Subcutaneous abdominal adipose tissue (tissue), 5 donors: ENCODE measurements around the gene EFCAB13.

Experiments used
- H3K27ac ChIP-seq: one replicate; pipeline ENCODE4 v1.7.0; 2013; ENCODE audit warnings: low read depth, mild to moderate bottlenecking, inconsistent platforms, low read length, moderate library complexity
- H3K27me3 ChIP-seq, 5 donors: one replicate each; pipeline ENCODE4 v1.7.0; 2013; ENCODE audit warnings: low read length in 5 of 5, inconsistent platforms in 1 of 5; ENCODE audit not compliant: control insufficient read depth in 5 of 5, insufficient read depth in 4 of 5
- H3K36me3 ChIP-seq, 5 donors: one replicate each; pipeline ENCODE4 v1.7.0; 2013; ENCODE audit warnings: low read length in 5 of 5; ENCODE audit not compliant: control insufficient read depth in 5 of 5, insufficient read depth in 5 of 5
- H3K4me1 ChIP-seq, 5 donors: one replicate each; pipeline ENCODE4 v1.7.0; 2013; ENCODE audit warnings: low read length in 5 of 5, mild to moderate bottlenecking in 3 of 5, moderate library complexity in 1 of 5; ENCODE audit not compliant: control insufficient read depth in 5 of 5, insufficient read depth in 5 of 5
- H3K4me3 ChIP-seq, 5 donors: one replicate each; pipeline ENCODE4 v1.7.0; 2013; ENCODE audit warnings: low read length in 5 of 5, low read depth in 1 of 5
- H3K9ac ChIP-seq, 5 donors: one replicate each; pipeline ENCODE4 v1.7.0; 2013; ENCODE audit warnings: low read length in 5 of 5, mild to moderate bottlenecking in 4 of 5, moderate library complexity in 3 of 5
- H3K9me3 ChIP-seq, 5 donors: one replicate each; pipeline ENCODE4 v1.7.0; 2013; ENCODE audit warnings: low read length in 5 of 5; ENCODE audit not compliant: control insufficient read depth in 5 of 5
- donor health status: healthy.
- donor health status: healthy.
- donor health status: healthy.
- donor health status: healthy.
- donor health status: healthy.

Gene EFCAB13

DNA sequence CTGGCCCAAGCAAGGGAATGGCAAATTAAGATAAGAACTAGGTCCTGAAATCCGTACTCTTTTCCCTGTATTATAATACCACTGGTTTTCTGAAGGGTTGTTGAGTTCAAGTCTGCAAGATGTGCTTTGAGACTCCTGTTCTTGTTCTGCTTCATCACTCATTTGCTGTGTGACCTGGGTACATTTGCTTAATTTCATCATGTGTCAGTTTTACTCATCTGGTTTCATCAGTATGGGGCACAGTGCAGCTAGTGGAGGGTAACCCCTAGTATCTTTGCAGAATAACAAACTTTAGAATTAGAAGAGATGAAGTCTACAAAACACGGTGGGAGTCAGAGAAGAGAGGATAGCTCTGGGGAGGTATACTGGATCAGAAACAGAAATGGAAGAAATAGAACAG lies 21.9 kb upstream of the EFCAB13 start:
- Histone ChIP-seq H3K4me3 (no peak overlapping the region), H3K9ac (no peak overlapping the region), H3K9me3 (peaks cover 0 to 8% (median 5%) of the 10 kb centered on the region in 5 donors), H3K4me1 (peaks cover 0 to 21% (median 15%) of the 10 kb centered on the region in 5 donors), H3K36me3 (peaks cover 4 to 37% (median 17%) of the 10 kb centered on the region in 5 donors), H3K27ac (no peak overlapping the region), H3K27me3 (no peaks in the 10 kb centered on the region)

DNA sequence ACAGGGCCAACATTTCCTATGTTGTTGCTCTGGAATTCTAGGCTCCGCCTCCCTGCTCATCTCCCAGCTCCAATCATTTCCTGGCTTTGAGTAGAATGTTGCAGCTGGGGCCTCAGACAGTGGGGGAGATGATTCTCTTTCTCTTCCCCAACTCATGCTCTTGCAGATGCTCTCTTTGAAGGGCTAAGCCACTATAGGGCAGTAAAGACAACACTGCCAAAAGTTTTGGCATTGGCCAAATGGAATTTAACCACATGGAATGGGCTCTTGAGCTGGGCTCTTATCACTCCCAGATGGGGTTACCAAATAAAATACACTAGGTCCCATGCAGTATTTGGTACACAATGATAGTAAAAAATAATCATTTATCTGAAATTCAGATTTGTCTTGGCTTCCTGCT lies 19.6 kb upstream of the EFCAB13 start:
- no peak overlapping the region for H3K4me3 ChIP-seq
- no peak overlapping the region for H3K27ac ChIP-seq
- H3K27me3 ChIP-seq = no peaks in the 10 kb centered on the region
- H3K4me1 ChIP-seq = peaks cover 0 to 19% (median 11%) of the 10 kb centered on the region in 5 donors
- H3K36me3 ChIP-seq = peaks cover 4 to 43% (median 17%) of the 10 kb centered on the region in 5 donors
- no peak overlapping the region for H3K9ac ChIP-seq
- H3K9me3 ChIP-seq = peaks cover 0 to 8% (median 5%) of the 10 kb centered on the region in 5 donors

DNA sequence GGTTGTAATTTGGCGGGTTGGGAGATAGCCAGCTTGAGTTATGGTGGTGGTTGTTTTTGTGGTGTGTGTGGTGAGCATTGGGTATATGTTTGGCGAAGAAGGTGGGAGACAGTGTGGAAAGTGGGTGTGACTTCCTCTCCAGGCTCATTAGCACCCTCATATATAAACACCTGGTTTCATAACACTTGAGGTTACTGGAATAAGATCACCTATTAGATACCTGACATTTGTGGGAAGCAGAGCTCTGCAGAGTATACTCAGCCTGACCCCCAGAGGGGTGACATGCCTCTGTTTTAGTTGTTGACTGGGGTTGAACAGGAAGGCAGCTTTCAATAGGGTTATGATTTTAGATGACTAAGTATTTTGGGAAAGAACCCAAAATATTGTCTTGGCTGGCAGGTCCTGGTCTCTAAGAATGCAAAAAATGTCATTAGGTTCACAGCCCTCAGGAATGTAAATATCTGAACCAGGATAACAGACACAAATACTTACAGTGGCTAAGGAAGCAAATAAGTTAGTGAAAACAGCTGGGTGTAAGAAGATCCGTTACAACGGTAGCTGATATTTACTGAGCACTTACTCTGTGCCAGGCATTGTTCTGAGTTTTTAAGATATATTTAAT lies 18.3 kb upstream of the EFCAB13 start:
- peaks cover 4 to 36% (median 17%) of the 10 kb centered on the region in 5 donors for H3K36me3 ChIP-seq
- no peak overlapping the region for H3K4me3 ChIP-seq
- H3K27ac ChIP-seq = peak overlapping the region; percentile 39
- H3K27me3 ChIP-seq = no peaks in the 10 kb centered on the region
- no peak overlapping the region for H3K9ac ChIP-seq
- H3K9me3 ChIP-seq = peaks cover 0 to 8% (median 5%) of the 10 kb centered on the region in 5 donors
- H3K4me1 ChIP-seq = peaks cover 0 to 14% (median 11%) of the 10 kb centered on the region in 5 donors

- Histone ChIP-seq H3K9me3 (no peaks in the 10 kb centered on the region), H3K36me3 (peaks cover 0 to 22% (median 4%) of the 10 kb centered on the region in 5 donors), H3K27ac (no peak overlapping the region), H3K27me3 (no peaks in the 10 kb centered on the region), H3K9ac (peak overlapping the region in 1 of 5 donors; percentile 12), H3K4me1 (peaks cover 0 to 11% (median 7%) of the 10 kb centered on the region in 5 donors), H3K4me3 (no peak overlapping the region)
Measured at GRCh38 chr17:47310186-47310733, 13.5 kb upstream of the EFCAB13 start.

DNA sequence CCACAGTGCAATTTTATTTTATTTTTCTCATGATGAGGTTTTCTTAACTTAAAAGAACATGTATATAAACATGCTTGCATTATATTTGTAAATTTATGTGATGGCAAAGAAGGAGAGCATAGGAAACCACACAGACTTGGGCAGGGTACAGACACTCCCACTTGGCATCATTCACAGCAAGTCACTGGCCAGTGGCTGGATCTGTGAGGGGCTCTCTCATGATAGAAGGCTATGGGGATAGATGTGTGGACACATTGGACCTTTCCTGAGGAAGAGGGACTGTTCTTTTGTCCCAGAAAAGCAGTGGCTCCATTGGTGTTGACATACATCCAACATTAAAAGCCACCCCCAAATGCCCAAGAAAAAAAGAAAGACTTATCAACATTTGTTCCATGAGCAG lies 12.3 kb upstream of the EFCAB13 start:
- Histone ChIP-seq H3K27me3 (no peaks in the 10 kb centered on the region), H3K9me3 (no peaks in the 10 kb centered on the region), H3K4me3 (no peak overlapping the region), H3K9ac (no peak overlapping the region), H3K4me1 (peaks cover 0 to 10% (median 4%) of the 10 kb centered on the region in 5 donors), H3K27ac (no peak overlapping the region), H3K36me3 (peaks cover 0 to 22% (median 4%) of the 10 kb centered on the region in 5 donors)

DNA sequence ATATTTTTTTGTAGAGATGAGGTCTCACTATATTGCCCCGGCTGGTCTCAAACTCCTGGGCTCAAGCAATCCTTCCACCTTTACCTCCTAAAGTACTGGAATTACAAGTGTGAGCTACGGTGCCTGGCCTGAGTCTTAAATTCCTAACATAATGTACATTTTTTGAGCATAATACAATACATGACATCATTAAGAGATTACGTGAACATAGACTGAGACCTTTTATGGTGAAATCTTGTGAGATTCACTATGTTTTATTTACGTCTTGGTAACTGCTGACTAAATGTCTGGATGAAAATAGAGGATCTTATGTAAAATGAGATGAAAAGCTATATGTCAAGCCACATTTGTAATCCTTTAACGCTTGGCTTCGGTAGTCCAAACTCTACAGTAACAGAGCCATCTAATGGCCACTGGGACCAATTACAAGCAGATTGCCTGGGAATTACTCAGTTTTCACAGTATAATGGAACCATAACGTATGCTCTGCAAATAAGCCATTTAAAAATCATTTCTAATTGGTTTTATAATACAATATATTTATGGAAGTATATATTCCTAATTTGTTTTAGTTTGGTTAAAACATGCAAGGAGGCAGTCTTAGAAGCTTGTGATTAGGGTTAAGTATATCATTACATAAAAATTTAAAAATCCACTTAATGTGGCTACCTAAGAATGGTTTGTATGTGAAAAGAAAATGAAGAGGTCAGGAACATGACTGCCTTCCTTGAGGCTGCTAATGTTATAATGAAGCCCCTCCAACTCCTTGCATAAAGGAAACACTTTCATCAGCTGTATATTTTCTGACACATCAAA lies 8.1 kb upstream of the EFCAB13 start:
- H3K9ac ChIP-seq = peak overlapping the region in 1 of 5 donors; percentile 32
- peak overlapping the region; percentile 71 for H3K27ac ChIP-seq

DNA sequence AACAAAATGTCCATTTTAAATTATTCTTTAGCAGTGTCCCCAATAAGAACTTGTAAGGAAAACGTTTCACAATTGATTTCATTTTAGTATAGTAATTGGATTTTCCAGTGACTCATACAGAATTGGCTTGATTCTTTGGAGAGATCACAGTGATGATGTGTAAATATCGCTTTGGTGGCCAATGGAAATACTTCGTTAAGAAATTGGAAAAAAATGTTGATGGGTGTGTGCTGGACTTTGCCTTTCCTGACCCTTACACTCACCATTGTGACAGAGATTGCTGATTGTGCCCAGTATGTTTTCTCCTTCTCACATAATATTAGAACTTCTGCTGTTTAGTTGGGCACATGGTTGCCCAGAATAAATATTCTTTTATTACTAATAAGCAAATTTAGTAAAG lies 7.4 kb upstream of the EFCAB13 start:
- H3K4me1 ChIP-seq = peaks cover 4 to 10% (median 4%) of the 10 kb centered on the region in 5 donors
- no peak overlapping the region for H3K4me3 ChIP-seq
- peaks cover 0 to 9% (median 0%) of the 10 kb centered on the region in 5 donors for H3K36me3 ChIP-seq
- peaks cover 0 to 4% (median 0%) of the 10 kb centered on the region in 5 donors for H3K9me3 ChIP-seq
- no peaks in the 10 kb centered on the region for H3K27me3 ChIP-seq
- H3K27ac ChIP-seq = peak overlapping the region; percentile 71
- peak overlapping the region in 1 of 5 donors; percentile 32 for H3K9ac ChIP-seq

More for the DNA sequence above, 8.1 kb upstream of the EFCAB13 start:
- no peak overlapping the region for H3K4me3 ChIP-seq
- H3K9me3 ChIP-seq = no peaks in the 10 kb centered on the region
- H3K27me3 ChIP-seq = no peaks in the 10 kb centered on the region
- peaks cover 0 to 14% (median 0%) of the 10 kb centered on the region in 5 donors for H3K36me3 ChIP-seq
- H3K4me1 ChIP-seq = peaks cover 4 to 10% (median 4%) of the 10 kb centered on the region in 5 donors

DNA sequence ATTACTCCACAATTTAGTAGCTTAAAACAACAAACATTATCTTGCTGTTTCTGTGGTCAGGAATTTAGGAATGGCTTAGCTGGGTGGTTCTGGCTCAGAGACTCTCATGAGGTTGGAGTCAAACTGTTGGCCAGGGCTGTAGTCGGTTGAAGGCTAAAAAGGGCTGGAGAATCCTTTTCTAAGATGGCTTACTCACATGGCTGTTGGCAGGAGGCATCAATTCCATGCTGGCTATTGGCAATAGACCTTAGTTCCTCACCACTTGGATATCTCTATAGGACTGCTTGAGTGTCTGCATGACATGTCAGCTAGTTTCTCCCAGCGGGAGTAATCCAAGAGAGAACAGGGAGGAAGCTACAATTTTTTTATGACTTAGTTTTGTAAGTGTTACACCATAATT lies 6.6 kb upstream of the EFCAB13 start:
- Histone ChIP-seq H3K9ac (peak overlapping the region in 1 of 5 donors; percentile 31), H3K4me3 (no peak overlapping the region), H3K9me3 (peaks cover 0 to 4% (median 0%) of the 10 kb centered on the region in 5 donors), H3K36me3 (peaks cover 0 to 5% (median 0%) of the 10 kb centered on the region in 5 donors), H3K27ac (peak overlapping the region; percentile 71), H3K27me3 (no peaks in the 10 kb centered on the region), H3K4me1 (peaks cover 4 to 10% (median 4%) of the 10 kb centered on the region in 5 donors)

DNA sequence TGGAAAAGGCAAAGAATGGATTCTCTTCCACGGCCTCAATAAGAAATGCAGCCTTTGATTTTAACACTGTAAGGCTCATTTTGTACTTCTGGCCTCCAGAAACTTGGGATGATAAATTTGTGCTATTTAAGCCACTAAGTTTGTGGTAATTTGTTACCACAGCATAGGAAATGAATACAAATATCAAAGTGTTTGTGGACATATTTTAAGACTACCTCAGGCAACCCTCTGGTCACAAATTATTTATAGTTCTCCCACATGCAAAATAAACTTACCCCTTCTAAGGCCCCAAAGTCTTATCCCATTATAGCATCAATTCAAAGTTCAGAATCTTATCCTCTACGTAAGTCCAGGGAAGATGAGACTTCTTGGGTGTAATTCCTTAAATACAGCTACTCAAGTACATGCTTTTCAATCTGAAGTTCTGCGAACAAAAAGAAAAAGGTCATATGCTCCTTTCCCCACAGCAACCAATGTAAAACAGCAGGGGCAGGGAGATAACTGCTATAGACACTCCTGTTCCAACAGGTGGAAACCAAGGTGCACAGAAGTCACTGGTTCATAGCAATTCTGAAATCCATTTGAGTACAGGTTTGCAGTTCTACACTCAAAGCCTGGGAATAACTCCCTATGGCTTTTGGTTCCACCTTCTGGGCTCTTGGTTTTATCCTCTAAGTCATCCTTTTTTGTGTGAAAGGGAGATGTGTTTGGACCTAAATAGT lies 5.4 kb upstream of the EFCAB13 start:
- no peaks in the 10 kb centered on the region for H3K36me3 ChIP-seq
- H3K9ac ChIP-seq = no peak overlapping the region
- peaks cover 4 to 14% (median 8%) of the 10 kb centered on the region in 5 donors for H3K4me1 ChIP-seq
- H3K27me3 ChIP-seq = no peaks in the 10 kb centered on the region
- no peak overlapping the region for H3K27ac ChIP-seq
- H3K9me3 ChIP-seq = peaks cover 0 to 4% (median 0%) of the 10 kb centered on the region in 5 donors
- H3K4me3 ChIP-seq = no peak overlapping the region
